Hepatocyte (in vitro differentiated cells): ENCODE results near the gene MAG. TPM values are rescaled to one million over a fixed set of nuclear protein-coding genes. Genes with fewer than 3 reads are reported as not detected.

ENCODE experiments used
- DNase-seq: peaks from one replicate; pipeline ENCODE4 v3.0.0-alpha.2; 2016; ENCODE audit warnings: low spot score
- H2AFZ ChIP-seq: fragments of 200-600 bp; sonication (generic); 2 replicates; pipeline ENCODE4 v1.6.0; 2016; ENCODE audit warnings: antibody characterized with exemption, mild to moderate bottlenecking
- H3K27ac ChIP-seq: fragments of 200-600 bp; sonication (generic); 2 replicates; pipeline ENCODE4 v1.5.1; 2016; ENCODE audit warnings: mild to moderate bottlenecking
- H3K27me3 ChIP-seq: fragments of 200-600 bp; sonication (generic); 2 replicates; pipeline ENCODE4 v1.6.1; 2016
- H3K36me3 ChIP-seq: fragments of 200-600 bp; sonication (generic); replicated peaks from 2 replicates; pipeline ENCODE4 v1.5.1; 2016; ENCODE audit warnings: low read depth; ENCODE audit not compliant: insufficient read depth
- H3K4me1 ChIP-seq: fragments of 200-600 bp; sonication (generic); 2 replicates; pipeline ENCODE4 v1.5.1; 2016; ENCODE audit warnings: mild to moderate bottlenecking, moderate library complexity; ENCODE audit not compliant: insufficient read depth
- H3K4me2 ChIP-seq: fragments of 200-600 bp; sonication (generic); 2 replicates; pipeline ENCODE4 v1.6.0; 2016
- H3K4me3 ChIP-seq: fragments of 200-600 bp; sonication (generic); 2 replicates; pipeline ENCODE4 v1.5.1; 2016; ENCODE audit warnings: mild to moderate bottlenecking
- H3K79me2 ChIP-seq: fragments of 200-600 bp; sonication (generic); 2 replicates; pipeline ENCODE4 v1.6.0; 2017; ENCODE audit warnings: mild to moderate bottlenecking
- H3K9me2 ChIP-seq: fragments of 200-600 bp; sonication (generic); replicated peaks from 2 replicates; pipeline ENCODE4 v1.6.0; 2017; ENCODE audit warnings: mild to moderate bottlenecking; ENCODE audit not compliant: insufficient read depth
- H3K9me3 ChIP-seq: fragments of 200-600 bp; sonication (generic); 2 replicates; pipeline ENCODE4 v1.5.1; 2016; ENCODE audit warnings: low read depth, mild to moderate bottlenecking
- H4K20me1 ChIP-seq: fragments of 200-600 bp; sonication (generic); 2 replicates; pipeline ENCODE4 v1.6.0; 2016; ENCODE audit warnings: mild to moderate bottlenecking; ENCODE audit not compliant: insufficient read depth, poor library complexity, severe bottlenecking
- CTCF ChIP-seq: fragments of 200-600 bp; sonication (generic); IDR thresholded peaks from 2 replicates; pipeline ENCODE4 v1.5.1; 2016; ENCODE audit warnings: antibody characterized with exemption, mild to moderate bottlenecking; ENCODE audit not compliant: poor library complexity
- EZH2 ChIP-seq: fragments of 200-600 bp; sonication (generic); IDR thresholded peaks from 2 replicates; pipeline ENCODE4 v1.6.1; 2016; ENCODE audit warnings: antibody characterized with exemption, mild to moderate bottlenecking, borderline replicate concordance
- EZH2phosphoT487 ChIP-seq: fragments of 200-600 bp; sonication (generic); IDR thresholded peaks from one replicate; pipeline ENCODE4 v1.6.1; 2018; ENCODE audit warnings: antibody characterized with exemption, mild to moderate bottlenecking, low read depth, moderate library complexity; ENCODE audit not compliant: unreplicated experiment, severe bottlenecking
- WGBS: methylation state at CpG from one replicate; pipeline ENCODE4 v1.1.6; 2016; ENCODE audit warnings: low lambda C conversion rate; ENCODE audit errors: missing lambda C conversion rate; 5-methylcytosine and 5-hydroxymethylcytosine counted together
- polyA plus RNA-seq: library from polyadenylated mRNA; unstranded; fragments of >200 nt; fragmentation: Nextera tagmentation; extraction: Ambion mirVana; gene quantifications from 2 replicates; pipeline ENCODE4 v1.2.1, GENCODE V29; 2016
- total RNA-seq: library from RNA; depleted of rRNA; stranded (reverse); fragments of >200 nt; gene quantifications from 2 replicates; pipeline ENCODE4 v1.2.3, GENCODE V29; 2014

The MAG gene
- total and polyA plus RNA-seq, 2 experiments from 2014 or later = 0.47 TPM; not detected in 1

GRCh38 chr19:35329323-35329722 is 37.4 kb downstream of the MAG start:
- TF ChIP-seq CTCF (no peak), EZH2 (no peak), EZH2phosphoT487 (no peak)
- Histone ChIP-seq H3K4me3 (no peak overlapping the region), H2AFZ (no peak overlapping the region), H3K4me1 (no peaks in the 10 kb centered on the region), H4K20me1 (no peaks in the 10 kb centered on the region), H3K9me2 (no peaks in the 10 kb centered on the region), H3K27ac (no peak overlapping the region), H3K9me3 (no peaks in the 10 kb centered on the region), H3K36me3 (no peaks in the 10 kb centered on the region), H3K27me3 (no peaks in the 10 kb centered on the region), H3K79me2 (no peaks in the 10 kb centered on the region), H3K4me2 (no peak overlapping the region)
- DNase-seq = no peak
- WGBS = 82% methylated on average over 4 of the region's 4 CpGs

GRCh38 chr19:35330475-35330874 is 38.5 kb downstream of the MAG start:
- no peak for DNase-seq
- Histone ChIP-seq H3K4me3 (no peak overlapping the region), H2AFZ (no peak overlapping the region), H3K27ac (no peak overlapping the region), H3K9me3 (no peaks in the 10 kb centered on the region), H3K9me2 (no peaks in the 10 kb centered on the region), H3K4me2 (no peak overlapping the region), H3K4me1 (no peaks in the 10 kb centered on the region), H3K79me2 (no peaks in the 10 kb centered on the region), H4K20me1 (no peaks in the 10 kb centered on the region), H3K27me3 (no peaks in the 10 kb centered on the region), H3K36me3 (no peaks in the 10 kb centered on the region)
- WGBS = 73% methylated on average over 7 of the region's 7 CpGs
- TF ChIP-seq CTCF (no peak), EZH2phosphoT487 (no peak), EZH2 (no peak)

DNA sequence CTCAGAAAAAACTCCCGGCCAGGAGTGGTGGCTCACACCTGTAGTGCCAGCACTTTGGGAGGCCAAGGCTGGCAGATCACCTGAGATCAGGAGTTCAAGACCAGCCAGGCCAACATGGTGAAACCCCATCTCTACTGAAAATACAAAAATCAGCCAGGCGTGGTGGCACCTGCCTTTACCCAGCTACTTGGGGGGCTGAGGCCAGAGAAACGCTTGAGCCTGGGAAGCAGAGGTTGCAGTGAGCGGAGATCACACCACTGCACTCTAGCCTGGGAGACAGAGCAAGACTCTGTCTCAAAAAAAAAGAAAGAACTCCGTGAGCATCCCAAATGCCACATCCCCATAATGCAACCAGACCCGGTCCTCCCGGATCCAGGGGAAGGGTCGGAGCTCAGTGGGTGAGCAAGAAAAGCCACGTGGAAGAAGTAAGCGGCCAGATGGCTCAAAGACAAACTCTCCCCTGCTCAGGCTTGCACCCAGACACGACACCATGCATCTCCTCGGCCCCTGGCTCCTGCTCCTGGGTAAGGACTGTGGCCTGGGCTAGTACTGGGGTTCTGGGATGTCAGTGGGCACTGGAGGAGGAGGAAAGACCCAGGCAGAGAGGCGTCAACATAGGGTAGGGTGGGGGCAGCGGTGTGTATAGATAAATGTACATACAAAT is 39.7 kb downstream of the MAG start:
- 90% methylated on average over 14 of the region's 14 CpGs for WGBS
- H4K20me1 ChIP-seq = no peaks in the 10 kb centered on the region
- no peak overlapping the region for H2AFZ ChIP-seq
- H3K27ac ChIP-seq = no peak overlapping the region
- no peak for TF ChIP-seq EZH2phosphoT487
- no peak for TF ChIP-seq EZH2
- TF ChIP-seq CTCF = no peak
- no peak for DNase-seq
- no peaks in the 10 kb centered on the region for H3K79me2 ChIP-seq
- H3K36me3 ChIP-seq = no peaks in the 10 kb centered on the region
- no peaks in the 10 kb centered on the region for H3K9me2 ChIP-seq
- no peak overlapping the region for H3K4me3 ChIP-seq
- no peaks in the 10 kb centered on the region for H3K4me1 ChIP-seq
- H3K27me3 ChIP-seq = no peaks in the 10 kb centered on the region
- H3K4me2 ChIP-seq = no peak overlapping the region
- no peaks in the 10 kb centered on the region for H3K9me3 ChIP-seq
